GM08714 (cell line): ENCODE results near the gene MROH2B.

Experiments used
- H3K4me3 ChIP-seq: fragments of 200-500 bp; sonication (Bioruptor generic); 2 replicates; pipeline ENCODE4 v1.5.1; 2014; ENCODE audit warnings: mild to moderate bottlenecking, low read length, inconsistent platforms
- ZNF274 ChIP-seq: IDR thresholded peaks from 2 replicates; pipeline ENCODE4 v1.6.1; 2012; ENCODE audit warnings: mild to moderate bottlenecking, low read depth, low read length

MROH2B gene

DNA sequence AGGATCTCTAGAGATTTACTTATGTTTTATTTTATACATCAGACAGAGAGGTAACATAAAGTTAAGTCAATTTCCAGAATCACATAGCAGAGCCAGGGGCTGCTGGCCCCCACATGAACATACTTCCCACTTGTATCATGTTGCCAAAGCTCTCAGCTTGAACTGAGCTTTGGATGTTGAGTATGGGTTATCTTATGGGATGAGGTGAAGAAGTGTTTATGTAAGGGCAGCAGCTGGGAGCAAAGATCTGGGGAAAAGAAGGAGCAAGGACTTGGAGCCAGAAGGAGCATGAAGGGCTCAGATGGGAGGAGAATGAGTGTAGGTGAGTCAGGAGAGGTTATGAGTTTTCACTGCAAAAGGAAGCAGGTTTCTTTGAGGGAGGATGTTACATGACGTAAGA is 72.0 kb downstream of the MROH2B start:
- no peak for TF ChIP-seq ZNF274
- H3K4me3 ChIP-seq = no peak overlapping the region

DNA sequence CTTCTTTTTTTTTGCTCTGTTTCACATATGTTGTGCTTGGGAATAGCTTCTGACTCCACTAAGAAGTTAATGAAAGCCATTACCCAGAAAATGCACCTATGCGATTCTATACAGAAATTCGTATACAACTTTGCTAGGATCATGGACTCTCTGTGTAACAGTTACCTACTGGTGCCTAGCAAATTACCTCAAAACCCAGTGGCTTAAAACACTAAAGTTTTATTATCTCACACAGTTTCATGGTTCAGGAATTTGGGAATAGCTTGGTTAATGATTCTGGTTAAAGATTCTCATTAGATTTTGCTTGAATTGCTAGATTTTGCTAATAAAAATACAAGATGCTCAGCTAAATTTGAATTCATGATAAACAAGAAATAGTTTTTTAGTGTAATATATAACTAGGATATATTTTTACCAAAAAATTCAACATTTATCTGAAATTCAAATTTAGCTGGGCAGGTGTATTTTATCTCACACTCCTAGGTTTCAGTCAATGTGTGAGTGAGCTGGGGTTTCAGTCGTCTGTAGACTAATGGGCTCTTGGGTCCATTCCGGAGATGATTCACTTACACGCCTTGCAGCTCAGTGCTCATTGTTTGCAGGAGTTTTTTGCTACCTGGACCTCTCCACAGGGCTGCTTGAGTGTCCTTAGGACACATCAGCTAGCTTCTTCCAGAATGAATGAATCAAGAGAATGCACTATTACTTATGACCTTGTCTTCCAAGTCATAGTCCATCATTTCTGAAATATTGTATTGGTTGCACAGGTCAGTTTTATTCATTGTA is 75.1 kb downstream of the MROH2B start:
- H3K4me3 ChIP-seq = no peak overlapping the region
- no peak for TF ChIP-seq ZNF274

DNA sequence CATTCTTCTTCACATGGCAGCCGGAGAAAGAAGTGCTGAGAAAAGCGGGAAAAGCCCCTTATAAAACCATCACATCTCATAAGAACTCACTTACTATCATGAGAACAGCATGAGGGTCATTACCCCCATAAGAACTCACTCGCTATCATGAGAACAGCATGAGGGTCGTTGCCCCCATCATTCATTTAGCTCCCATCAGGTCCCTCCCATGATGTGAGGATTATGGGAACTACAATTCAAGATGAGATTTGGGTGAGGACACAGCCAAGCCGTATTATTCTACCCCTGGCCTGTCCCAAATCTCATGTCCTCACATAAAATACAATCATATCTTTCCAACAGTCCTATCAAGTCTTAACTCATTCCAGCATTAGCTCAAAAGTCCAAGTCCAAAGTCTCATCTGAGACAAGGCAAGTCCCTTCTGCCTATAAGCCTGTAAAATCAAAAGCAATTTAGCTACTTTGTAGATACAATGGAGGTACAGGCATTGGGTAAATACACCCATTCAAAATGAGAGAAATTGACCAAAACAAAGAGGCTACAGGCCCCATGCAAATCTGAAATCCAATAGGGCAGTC is 79.1 kb downstream of the MROH2B start:
- H3K4me3 ChIP-seq = no peak overlapping the region
- no peak for TF ChIP-seq ZNF274

DNA sequence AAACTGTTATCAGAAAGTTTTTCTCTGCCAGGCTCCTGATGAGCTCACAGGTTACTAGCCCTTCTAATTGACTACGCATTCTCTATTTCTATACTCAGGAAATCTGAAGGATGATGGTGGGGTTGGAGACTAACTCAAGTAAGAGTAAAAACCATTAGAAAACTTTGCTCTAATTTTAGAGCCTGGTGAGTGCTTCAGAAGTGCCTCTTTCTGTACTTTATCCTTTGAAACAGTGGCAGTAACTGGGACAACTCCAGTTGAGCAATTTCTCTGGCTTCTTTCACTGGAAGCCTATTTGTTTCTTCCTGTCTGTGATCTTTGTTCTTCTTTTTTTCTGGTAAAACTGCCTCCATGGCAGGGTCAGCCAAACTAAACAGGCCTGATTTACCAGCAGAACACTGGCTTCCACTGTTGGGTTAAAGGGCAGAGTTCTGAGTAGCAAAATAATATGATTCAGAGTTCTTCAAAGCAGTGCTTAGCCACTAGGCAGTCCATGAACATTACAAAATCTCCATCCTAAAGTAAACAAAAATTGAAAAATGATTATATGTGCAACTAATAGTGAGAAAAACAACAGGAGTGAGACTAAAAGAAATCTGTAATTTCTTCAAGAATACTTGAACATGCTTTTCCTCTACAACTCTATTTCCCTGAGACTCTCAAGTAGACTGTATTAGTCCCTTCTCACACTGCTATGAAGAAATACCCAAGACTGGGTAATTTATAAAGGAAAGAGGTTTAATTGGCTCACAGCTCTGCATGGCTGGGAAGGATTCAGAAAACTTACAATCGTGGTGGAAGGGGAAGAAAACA is 79.8 kb downstream of the MROH2B start:
- H3K4me3 ChIP-seq = no peak overlapping the region
- TF ChIP-seq ZNF274 = no peak

DNA sequence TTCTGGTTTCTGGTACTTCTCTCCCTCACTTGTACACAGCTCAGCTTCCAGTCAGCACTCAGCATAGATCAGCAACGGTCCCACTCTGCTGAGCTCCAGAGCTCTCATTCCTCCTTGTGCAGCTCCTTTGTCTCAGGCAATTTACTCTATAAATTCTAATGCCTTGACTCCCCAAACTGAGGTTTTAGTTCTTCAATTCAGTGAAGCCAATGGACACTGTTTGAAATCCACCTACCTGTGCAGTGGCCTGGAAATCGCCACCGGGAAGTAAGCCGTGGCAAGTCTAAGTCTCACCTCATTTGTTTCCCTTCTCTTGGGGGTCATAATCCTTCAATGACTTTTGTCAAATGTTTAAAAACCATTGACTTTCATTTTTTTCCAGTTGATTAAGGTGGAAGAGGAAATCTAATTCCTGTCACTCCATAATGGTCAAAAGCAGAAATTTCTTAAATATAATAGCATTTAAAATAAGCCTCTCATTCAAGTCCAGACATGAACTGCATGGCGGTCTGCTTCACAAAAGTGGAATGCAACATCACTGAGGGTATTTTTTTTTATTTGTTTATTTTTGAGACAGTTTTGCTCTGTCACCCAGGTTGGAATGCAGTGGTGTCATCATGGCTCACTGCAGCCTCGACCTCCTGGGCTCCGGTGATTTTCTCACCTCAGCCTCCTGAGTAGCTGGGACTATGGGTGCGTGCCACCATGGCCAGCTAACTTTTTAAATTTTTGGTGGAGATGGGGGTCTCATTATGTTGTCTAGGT is 82.2 kb downstream of the MROH2B start:
- TF ChIP-seq ZNF274 = no peak
- no peak overlapping the region for H3K4me3 ChIP-seq

DNA sequence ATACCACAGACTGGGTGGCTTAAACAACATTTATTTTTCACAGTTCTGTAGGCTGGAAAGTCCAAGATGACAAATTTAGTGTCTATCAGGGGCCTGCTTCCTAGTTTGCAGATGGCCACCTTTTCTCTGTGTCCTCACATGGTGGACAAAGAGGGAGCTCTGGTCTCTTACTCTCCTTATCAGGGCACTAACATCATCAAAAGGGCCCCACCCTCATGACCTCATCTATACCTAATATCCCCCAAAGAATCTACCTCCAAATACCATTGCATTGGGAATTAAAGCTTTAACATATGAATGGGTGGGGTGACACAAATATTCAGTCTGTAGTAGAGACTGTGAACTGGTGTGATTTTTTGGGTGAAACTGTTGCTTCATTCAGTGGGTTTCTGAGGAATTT is 83.8 kb downstream of the MROH2B start:
- no peak for TF ChIP-seq ZNF274
- no peak overlapping the region for H3K4me3 ChIP-seq

DNA sequence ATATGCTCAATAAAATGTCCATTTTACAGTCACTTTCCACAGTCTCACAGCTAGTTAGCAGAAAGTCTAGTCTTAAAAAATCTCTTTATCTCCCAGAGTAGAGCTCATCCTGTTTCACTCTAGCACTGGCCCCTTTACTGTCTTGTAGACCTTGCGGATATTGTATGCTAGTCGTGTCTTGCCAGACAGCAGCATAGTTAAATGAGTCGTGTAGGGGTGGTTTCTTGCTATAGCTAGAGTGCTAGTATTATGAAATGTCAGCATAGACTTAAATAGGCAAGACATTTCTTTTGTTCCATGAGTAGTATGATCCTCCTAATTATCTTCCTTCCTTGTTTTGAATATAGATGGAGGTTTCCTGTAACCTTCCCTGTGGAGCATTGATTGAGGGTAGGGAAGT is 84.5 kb downstream of the MROH2B start:
- TF ChIP-seq ZNF274 = no peak
- no peak overlapping the region for H3K4me3 ChIP-seq

DNA sequence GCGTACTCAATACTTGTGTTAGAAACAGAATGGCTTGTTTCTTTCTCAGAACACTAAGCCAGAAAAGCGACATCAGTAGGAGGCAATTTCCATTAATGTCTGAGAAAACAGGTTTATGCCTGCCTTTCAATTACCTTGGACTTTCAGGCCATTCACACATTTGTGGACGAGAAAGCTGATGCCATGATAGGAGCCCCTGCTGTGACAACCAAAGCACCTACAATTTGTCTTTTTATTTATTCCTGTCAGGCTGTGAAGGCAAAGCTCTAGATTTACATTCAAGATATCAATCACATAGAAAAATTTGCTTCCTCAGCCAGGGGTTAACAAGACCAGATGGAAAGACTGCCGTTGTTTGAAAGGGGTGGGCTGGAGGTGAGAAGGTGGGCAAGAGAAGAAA is 85.6 kb downstream of the MROH2B start:
- H3K4me3 ChIP-seq = no peak overlapping the region
- no peak for TF ChIP-seq ZNF274

DNA sequence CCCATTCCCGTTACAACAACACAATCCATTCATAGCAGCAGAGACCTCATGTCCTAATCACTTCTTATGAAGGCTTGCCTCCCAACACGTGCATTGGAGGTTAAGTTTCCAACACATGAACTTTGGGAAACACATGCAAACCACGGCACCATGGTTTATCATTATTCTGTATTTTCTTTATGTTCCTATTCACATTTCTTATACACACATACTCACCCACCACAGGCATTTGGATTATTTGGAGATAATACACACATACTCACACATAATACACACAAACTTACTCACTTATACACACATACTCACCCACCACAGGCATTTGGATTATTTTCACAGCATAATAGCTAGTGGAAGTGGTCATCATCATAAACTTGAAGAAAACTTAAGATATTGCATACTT is 86.3 kb downstream of the MROH2B start:
- TF ChIP-seq ZNF274 = no peak
- H3K4me3 ChIP-seq = no peak overlapping the region

DNA sequence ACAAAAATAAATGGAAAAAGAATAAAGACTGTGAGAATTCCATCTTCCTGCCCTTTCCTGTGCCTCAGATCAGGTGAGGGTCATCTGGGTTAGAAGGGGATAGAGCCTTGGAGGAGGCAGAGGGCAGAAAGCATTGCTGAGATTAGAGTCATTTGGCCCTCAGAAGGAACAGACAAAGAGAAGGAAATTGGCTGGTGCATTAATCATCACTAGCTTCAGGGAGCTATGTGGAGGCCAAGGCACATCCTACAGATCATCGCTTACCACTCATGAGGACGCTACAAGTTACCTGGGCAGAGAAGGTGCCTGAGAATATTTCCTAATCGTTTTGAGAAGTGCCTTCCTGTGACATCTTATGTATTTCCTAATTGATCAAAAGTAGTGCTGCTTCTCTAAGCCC is 87.4 kb downstream of the MROH2B start:
- no peak for TF ChIP-seq ZNF274
- no peak overlapping the region for H3K4me3 ChIP-seq

DNA sequence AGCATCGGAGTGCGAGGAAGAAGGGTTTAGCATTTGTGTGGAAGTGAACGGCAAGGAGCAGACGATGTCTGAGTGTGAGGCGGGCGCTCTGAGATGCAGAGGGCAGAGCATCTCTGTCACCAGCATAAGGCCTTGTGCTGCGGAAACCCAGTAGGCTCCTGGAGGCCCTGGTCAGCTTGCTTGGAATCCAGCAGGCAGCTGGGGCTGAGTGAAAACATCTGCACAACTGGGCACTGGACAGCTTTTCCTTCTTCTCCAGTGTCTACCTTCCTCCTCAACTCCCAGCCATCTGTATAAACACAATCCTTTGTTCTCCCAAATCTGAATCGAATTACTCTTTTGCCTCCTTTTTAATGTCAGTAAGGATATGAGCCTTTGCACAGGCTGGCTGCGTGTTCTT is 89.7 kb downstream of the MROH2B start:
- TF ChIP-seq ZNF274 = no peak
- no peak overlapping the region for H3K4me3 ChIP-seq

DNA sequence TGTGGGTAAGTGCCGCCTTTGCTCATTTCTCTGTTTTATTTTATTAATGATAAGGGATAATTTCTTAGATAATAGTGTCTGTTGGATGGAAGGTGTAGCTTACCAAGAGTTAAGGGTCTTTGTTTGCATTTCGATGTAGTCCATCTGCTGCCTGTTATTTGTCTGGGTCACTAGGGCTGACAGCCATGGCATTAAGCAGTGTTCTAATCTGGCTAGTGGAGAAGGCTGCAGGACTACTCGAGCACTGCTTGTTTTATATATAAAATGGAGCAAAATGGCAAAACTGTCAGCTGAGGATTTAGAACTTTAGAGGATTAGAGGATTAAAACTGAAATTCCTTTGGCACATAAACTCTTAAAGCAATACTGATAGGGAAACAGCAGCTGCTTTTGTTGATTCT is 94.3 kb downstream of the MROH2B start:
- no peak for TF ChIP-seq ZNF274
- H3K4me3 ChIP-seq = no peak overlapping the region

DNA sequence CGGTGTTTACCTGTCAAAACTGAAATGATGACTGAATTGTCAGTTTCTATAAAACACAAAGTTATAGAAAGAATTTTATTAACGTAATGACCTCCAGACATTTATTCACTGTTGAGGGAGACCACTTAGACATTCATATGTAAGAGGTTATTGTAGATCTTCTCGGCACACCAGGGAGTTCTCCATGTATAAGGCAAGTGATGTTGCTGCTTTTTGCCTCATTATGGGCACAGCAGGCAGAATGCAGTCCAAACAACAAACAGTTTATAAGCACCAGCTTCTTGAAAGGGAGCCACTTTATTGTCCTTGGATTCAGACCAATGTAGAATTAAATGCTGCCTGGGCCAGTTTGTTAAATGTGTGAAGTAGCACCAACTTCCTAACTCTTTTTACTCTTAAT is 95.1 kb downstream of the MROH2B start:
- TF ChIP-seq ZNF274 = no peak
- H3K4me3 ChIP-seq = no peak overlapping the region

DNA sequence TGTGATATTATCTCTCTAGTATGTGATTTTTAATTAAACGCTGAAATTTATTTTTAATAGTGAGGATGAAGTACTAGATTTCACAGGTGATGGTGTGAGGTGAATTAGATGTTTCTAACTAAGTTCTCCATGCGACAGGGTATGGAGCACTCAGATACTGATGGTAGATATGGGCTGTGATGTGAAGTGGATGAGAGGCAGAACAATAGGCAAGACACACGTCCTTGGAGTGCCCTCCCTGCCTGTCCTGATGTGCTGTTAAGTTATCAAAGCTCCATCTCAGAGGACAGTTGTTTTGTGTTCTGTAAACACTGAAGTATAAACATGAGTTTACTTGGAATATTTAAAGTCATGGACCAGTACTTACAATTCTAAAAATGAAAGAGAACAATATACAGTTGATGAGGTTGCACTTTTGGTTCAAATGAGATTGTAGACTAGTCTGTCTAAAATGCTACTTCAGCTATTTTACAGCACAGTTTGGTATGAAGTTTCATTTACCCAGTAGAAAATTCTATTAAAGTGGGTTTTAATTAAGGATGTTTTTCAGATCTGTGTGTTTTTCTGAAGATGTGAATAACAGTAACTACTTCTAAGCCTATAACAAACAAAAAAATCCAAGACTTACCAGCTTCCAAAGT is 97.7 kb downstream of the MROH2B start:
- H3K4me3 ChIP-seq = no peak overlapping the region
- TF ChIP-seq ZNF274 = no peak
